Spleen (tissue), 11 donors: ENCODE results near the gene AP1B1. TPM values are rescaled to one million over a fixed set of nuclear protein-coding genes. Genes with fewer than 3 reads are reported as not detected.
"Not testable (repeated sequence)": the region's sequence is repeated elsewhere in the genome, so short reads cannot be mapped to it uniquely, and the experiment has no call there.

ENCODE experiments used
- DNase-seq: peaks from one replicate; pipeline ENCODE4 v3.0.0-alpha.2; 2020
- H3K27ac ChIP-seq, 8 donors: fragments of 200-600 bp; sonication (generic) in 7 of 8; 1 replicate in 4 of 8; 2 replicates in 4 of 8; pipeline versions ENCODE4 v1.5.0 to v1.8.0; 2016 to 2021; ENCODE audit warnings: inconsistent platforms in 4 of 8, mild to moderate bottlenecking in 4 of 8, moderate library complexity in 1 of 8
- H3K27me3 ChIP-seq, 7 donors: fragments of 200-600 bp; sonication (generic) in 6 of 7; replicated peaks in 1 of 7; 1 replicate in 4 of 7; 2 replicates in 3 of 7; pipeline versions ENCODE4 v1.5.0 to v1.8.0; 2016 to 2021; ENCODE audit warnings: inconsistent platforms in 3 of 7, mild to moderate bottlenecking in 1 of 7
- H3K36me3 ChIP-seq, 6 donors: fragments of 200-600 bp; sonication (generic) in 5 of 6; 1 replicate in 4 of 6; 2 replicates in 2 of 6; pipeline versions ENCODE4 v1.5.0 to v1.8.0; 2016 to 2021; ENCODE audit warnings: inconsistent platforms in 2 of 6
- H3K4me1 ChIP-seq, 6 donors: fragments of 200-600 bp; sonication (generic) in 5 of 6; 1 replicate in 3 of 6; 2 replicates in 3 of 6; pipeline versions ENCODE4 v1.5.0 to v1.8.0; 2016 to 2021; ENCODE audit warnings: inconsistent platforms in 3 of 6
- H3K4me3 ChIP-seq, 8 donors: fragments of 200-600 bp; sonication (generic) in 7 of 8; 1 replicate in 4 of 8; 2 replicates in 4 of 8; pipeline versions ENCODE4 v1.5.0 to v1.8.0; 2016 to 2021; ENCODE audit warnings: inconsistent platforms in 4 of 8, mild to moderate bottlenecking in 4 of 8, moderate library complexity in 2 of 8
- H3K9me3 ChIP-seq, 8 donors: fragments of 200-600 bp; sonication (generic) in 7 of 8; 1 replicate in 4 of 8; 2 replicates in 4 of 8; pipeline versions ENCODE4 v1.5.0 to v1.8.0; 2016 to 2021; ENCODE audit warnings: inconsistent platforms in 4 of 8
- POLR2A ChIP-seq, 3 donors: fragments of 450-650 bp; IDR thresholded peaks; one replicate each; pipeline ENCODE4 v1.5.1; 2017; ENCODE audit warnings: antibody characterized with exemption in 3 of 3, mild to moderate bottlenecking in 1 of 3
- POLR2AphosphoS5 ChIP-seq, 3 donors: sonication (generic); formaldehyde crosslinking; IDR thresholded peaks; one replicate each; pipeline ENCODE4 v1.5.1; 2017; ENCODE audit warnings: antibody characterized with exemption in 3 of 3
- WGBS, 5 donors: extraction: QIAGEN DNeasy Blood & Tissue Kit in 3 of 5; methylation state at CpG; one replicate each; pipeline versions ENCODE4 v1.1.5 to v1.1.7; 2013 to 2018; 5-methylcytosine and 5-hydroxymethylcytosine counted together
- intact Hi-C: fragments of 100-400 bp; cut with DNase I; formaldehyde crosslinking; loops from one replicate; pipeline ENCODE4 v1.15.0; 2023; ENCODE audit warnings: low total_unique reads
- polyA plus RNA-seq, 3 donors: library from polyadenylated mRNA; stranded (reverse); fragments of 200-250 nt; gene quantifications; one replicate each; pipeline ENCODE4 v1.2.1, GENCODE V29; 2013
- total RNA-seq, 7 donors: library from RNA; depleted of rRNA in 3 of 7; stranded (reverse); fragments of >200 nt in 3 of 7; fragmentation: NEBNext Ultra II Directional in 4 of 7; extraction: Animal tissue kit (Norgen Biotek cat#: 25700) in 4 of 7; gene quantifications; one replicate each; pipeline versions ENCODE4 v1.1.0 to v1.2.1, GENCODE V29; 2016 to 2021
- TF ChIP-seq, protein P1 (sequence below), 11 experiments: fragments of 200-600 bp in 7 of 11; fragments of 450-650 bp in 4 of 11; sonication (generic) in 4 of 11; IDR thresholded peaks in 8 of 11; conservative IDR thresholded peaks in 3 of 11; 1 replicate in 7 of 11; 2 replicates in 4 of 11; pipeline versions ENCODE4 v1.4.0 to v1.8.0; 2016 to 2021; ENCODE audit warnings: antibody characterized with exemption in 11 of 11, inconsistent platforms in 4 of 11, mild to moderate bottlenecking in 1 of 11
- donor health status: healthy with polysubstance abuse.
- donor health status: DM: no; HTN: no; CAD: no; lungs with moderate emphysema.
- donor health status: DM: no; HTN: no; CAD: no.
- donor health status: Bipolar disorder and iron deficiency.
- donor health status: healthy.
- donor health status: DM: no; HTN: no; CAD: no.
- donor health status: DM: yes; HTN: yes; CAD: no.

The AP1B1 gene
- total and polyA plus RNA-seq, 10 donors = 43.3 to 150 (median 110) TPM

GRCh38 chr22:29351042-29351441 lies 37.3 kb downstream of the AP1B1 start:
- TF ChIP-seq POLR2A (IDR thresholded peaks at IDR 0.05) = no peak
- TF ChIP-seq, protein P1, sequence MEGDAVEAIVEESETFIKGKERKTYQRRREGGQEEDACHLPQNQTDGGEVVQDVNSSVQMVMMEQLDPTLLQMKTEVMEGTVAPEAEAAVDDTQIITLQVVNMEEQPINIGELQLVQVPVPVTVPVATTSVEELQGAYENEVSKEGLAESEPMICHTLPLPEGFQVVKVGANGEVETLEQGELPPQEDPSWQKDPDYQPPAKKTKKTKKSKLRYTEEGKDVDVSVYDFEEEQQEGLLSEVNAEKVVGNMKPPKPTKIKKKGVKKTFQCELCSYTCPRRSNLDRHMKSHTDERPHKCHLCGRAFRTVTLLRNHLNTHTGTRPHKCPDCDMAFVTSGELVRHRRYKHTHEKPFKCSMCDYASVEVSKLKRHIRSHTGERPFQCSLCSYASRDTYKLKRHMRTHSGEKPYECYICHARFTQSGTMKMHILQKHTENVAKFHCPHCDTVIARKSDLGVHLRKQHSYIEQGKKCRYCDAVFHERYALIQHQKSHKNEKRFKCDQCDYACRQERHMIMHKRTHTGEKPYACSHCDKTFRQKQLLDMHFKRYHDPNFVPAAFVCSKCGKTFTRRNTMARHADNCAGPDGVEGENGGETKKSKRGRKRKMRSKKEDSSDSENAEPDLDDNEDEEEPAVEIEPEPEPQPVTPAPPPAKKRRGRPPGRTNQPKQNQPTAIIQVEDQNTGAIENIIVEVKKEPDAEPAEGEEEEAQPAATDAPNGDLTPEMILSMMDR (IDR thresholded peaks at IDR 0.05 in 8 of 11, conservative IDR thresholded peaks at IDR 0.05 in 3 of 11) = no peak
- no peak for TF ChIP-seq POLR2AphosphoS5 (IDR thresholded peaks at IDR 0.05)
- intact Hi-C loops = no loop called here
- no peaks in the 10 kb centered on the region for H3K4me1 ChIP-seq
- no peaks in the 10 kb centered on the region for H3K27me3 ChIP-seq
- 95 to 100% (median 98%) methylated on average over 6 of the region's 6 CpGs for WGBS, 5 donors
- no peak overlapping the region for H3K27ac ChIP-seq
- H3K4me3 ChIP-seq = no peak overlapping the region
- no peak for DNase-seq
- peaks cover 12 to 100% (median 100%) of the 10 kb centered on the region in 6 donors for H3K36me3 ChIP-seq
- no peaks in the 10 kb centered on the region for H3K9me3 ChIP-seq

DNA sequence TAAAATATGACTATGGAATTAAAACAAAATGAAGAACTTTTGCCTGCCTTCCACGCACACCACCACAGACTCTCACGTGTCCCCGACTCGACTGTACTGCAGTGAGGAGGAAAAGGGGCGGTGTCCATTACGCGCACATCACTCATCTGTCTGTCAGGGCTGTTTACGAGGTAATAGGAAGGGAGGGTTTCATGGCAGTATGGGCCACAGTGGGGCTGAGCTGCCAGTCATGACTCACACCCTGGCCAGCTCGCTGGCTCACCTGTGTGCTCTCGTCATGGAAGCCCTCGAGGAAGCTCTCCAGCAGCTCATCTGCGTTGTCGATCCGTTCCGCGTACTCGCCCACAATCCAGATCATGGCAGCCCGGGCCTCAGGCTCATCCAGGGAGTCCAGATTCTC lies 39.4 kb downstream of the AP1B1 start:
- no peak overlapping the region for H3K27ac ChIP-seq
- peaks cover 5 to 100% (median 97%) of the 10 kb centered on the region in 6 donors for H3K36me3 ChIP-seq
- no peaks in the 10 kb centered on the region for H3K27me3 ChIP-seq
- DNase-seq = no peak
- H3K4me3 ChIP-seq = no peak overlapping the region
- H3K9me3 ChIP-seq = no peaks in the 10 kb centered on the region
- intact Hi-C loops = no loop called here
- 90 to 94% (median 93%) methylated on average over 18 of the region's 18 CpGs for WGBS, 5 donors
- peak in 1 of 3 donors; percentile 26 for TF ChIP-seq POLR2AphosphoS5 (IDR thresholded peaks at IDR 0.05)
- TF ChIP-seq, protein P1 (IDR thresholded peaks at IDR 0.05 in 8 of 11, conservative IDR thresholded peaks at IDR 0.05 in 3 of 11) = no peak
- no peaks in the 10 kb centered on the region for H3K4me1 ChIP-seq

DNA sequence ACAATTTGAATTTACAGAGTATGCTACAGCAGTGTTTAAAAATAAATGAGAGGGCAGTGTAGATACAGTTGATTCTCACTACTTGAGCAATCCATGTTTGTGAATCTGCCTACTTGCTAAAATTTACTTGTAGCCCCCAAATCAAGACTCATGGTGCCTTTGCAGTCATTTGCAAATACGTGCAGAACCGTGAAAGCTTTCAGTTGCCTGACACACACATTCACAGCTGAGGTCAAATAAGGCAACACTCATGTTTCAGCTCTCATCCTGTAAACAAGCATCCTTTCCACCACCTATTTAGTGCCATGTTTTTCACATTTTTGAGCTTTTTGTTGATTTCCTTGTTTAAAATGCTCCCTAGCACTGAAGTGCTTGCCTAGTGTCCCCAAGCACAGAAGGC lies 40.3 kb downstream of the AP1B1 start:
- intact Hi-C loops = no loop called here
- Histone ChIP-seq H3K27me3 (no peaks in the 10 kb centered on the region), H3K4me3 (no peak overlapping the region), H3K27ac (no peak overlapping the region), H3K4me1 (no peaks in the 10 kb centered on the region), H3K36me3 (peaks cover 5 to 100% (median 97%) of the 10 kb centered on the region in 6 donors), H3K9me3 (no peaks in the 10 kb centered on the region)
- no peak for DNase-seq
- WGBS, 5 donors = 81 to 92% (median 88%) methylated on average over 2 of the region's 2 CpGs
- TF ChIP-seq POLR2AphosphoS5 (IDR thresholded peaks at IDR 0.05) (no peak), POLR2A (IDR thresholded peaks at IDR 0.05) (no peak)

DNA sequence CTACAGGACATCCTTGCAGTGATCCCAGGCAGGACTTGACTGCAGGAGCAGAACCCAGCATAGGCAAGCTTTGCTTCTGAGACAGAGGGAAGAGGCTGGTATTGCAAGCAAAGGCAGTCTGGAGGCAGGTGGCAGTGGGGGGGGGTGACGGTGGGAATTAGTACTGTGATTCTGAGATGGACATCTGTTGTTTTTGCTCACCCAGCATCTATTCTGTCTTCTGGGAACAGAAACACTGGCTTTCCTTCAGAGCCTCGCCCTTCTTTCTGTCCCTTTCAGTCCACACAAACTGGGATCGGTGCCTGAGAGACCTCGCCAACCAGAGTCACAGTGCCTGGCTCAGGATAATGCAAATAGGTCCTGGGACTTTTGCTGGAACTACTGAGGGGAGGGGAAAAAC lies 41.7 kb downstream of the AP1B1 start:
- WGBS, 5 donors = 85 to 99% (median 95%) methylated on average over 4 of the region's 4 CpGs
- no peak for DNase-seq
- TF ChIP-seq, protein P1 (IDR thresholded peaks at IDR 0.05 in 8 of 11, conservative IDR thresholded peaks at IDR 0.05 in 3 of 11) = no peak
- TF ChIP-seq POLR2A (IDR thresholded peaks at IDR 0.05) (no peak), POLR2AphosphoS5 (IDR thresholded peaks at IDR 0.05) (no peak)
- Histone ChIP-seq H3K27me3 (no peaks in the 10 kb centered on the region), H3K9me3 (no peaks in the 10 kb centered on the region), H3K36me3 (peaks cover 5 to 100% (median 97%) of the 10 kb centered on the region in 6 donors), H3K27ac (no peak overlapping the region), H3K4me3 (no peak overlapping the region), H3K4me1 (no peaks in the 10 kb centered on the region)
- intact Hi-C loops = no loop called here

DNA sequence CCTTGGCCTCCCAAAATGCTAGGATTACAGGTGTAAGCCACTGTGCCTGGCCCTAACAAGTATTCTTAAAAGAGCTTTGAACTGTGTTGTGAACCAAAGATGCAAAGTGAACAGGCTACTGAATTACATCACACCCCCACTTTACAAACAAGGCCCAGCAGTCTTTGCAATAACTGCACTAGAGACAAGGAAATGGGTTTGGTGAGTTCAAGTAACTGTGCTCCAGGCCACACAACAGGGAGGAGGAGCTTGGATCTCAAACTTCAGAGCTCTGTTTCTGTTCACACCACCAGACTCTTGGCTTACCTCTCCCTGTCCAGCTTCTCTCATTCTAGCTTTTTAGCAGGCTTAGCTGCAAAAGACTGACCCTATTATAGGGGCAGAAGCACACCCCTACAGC lies 42.4 kb downstream of the AP1B1 start:
- Histone ChIP-seq H3K36me3 (peaks cover 5 to 100% (median 97%) of the 10 kb centered on the region in 6 donors), H3K4me3 (no peak overlapping the region), H3K9me3 (no peaks in the 10 kb centered on the region), H3K4me1 (no peaks in the 10 kb centered on the region), H3K27ac (no peak overlapping the region), H3K27me3 (no peaks in the 10 kb centered on the region)
- intact Hi-C loops = no loop called here
- TF ChIP-seq, protein P1 (IDR thresholded peaks at IDR 0.05 in 8 of 11, conservative IDR thresholded peaks at IDR 0.05 in 3 of 11) = no peak
- TF ChIP-seq POLR2AphosphoS5 (IDR thresholded peaks at IDR 0.05) = no peak
- no peak for TF ChIP-seq POLR2A (IDR thresholded peaks at IDR 0.05)
- no peak for DNase-seq

DNA sequence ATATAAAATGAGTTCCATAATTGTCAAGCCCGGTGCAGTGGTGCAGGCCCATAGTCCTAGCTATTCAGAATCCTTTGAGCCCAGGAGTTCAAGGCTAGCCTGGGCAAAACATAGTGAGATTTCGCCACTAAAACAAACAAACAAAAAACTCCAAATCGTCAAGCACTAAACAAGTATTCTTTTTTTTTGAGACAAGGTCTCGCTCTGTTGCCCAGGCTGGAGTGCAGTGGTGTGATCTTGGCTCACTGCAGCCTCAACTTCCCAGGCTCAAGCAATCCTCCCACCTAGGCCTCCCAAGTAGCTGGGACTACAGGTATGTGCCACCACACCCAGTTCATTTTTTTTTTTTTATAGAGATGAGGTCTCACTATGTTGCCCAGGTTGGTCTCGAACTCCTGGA lies 43.5 kb downstream of the AP1B1 start:
- H3K9me3 ChIP-seq, H3K27ac ChIP-seq, intact Hi-C loops, H3K27me3 ChIP-seq, H3K4me3 ChIP-seq, DNase-seq, H3K4me1 ChIP-seq: not testable (repeated sequence)
- WGBS, 5 donors = 91 to 97% (median 92%) methylated on average over 5 of the region's 5 CpGs
- peaks cover 4 to 100% (median 97%) of the 10 kb centered on the region in 6 donors for H3K36me3 ChIP-seq
